Caco-2 (cell line): ENCODE data around the gene SELENOF. TPM values are rescaled to one million over a fixed set of nuclear protein-coding genes. Genes with fewer than 3 reads are reported as not detected.

Experiments used
- BruUV-seq: library from RNA; stranded (reverse); fragments of 400-500 nt; replicated peaks from 2 replicates; lab custom pipeline; 2021; lab: Mats Ljungman, UMichigan
- CTCF ChIA-PET: fragments of 300-600 bp; sonication (Branson Sonifier 250); formaldehyde crosslinking; loops from one replicate; lab custom pipeline; 2022; ENCODE audit warnings: antibody characterized with exemption; lab: Charles Lee
- POLR2A ChIA-PET: fragments of 300-600 bp; sonication (Branson Sonifier 250); formaldehyde crosslinking; loops from one replicate; lab custom pipeline; 2022; ENCODE audit warnings: antibody characterized with exemption; lab: Charles Lee
- DNase-seq, 2 experiments: peaks; one replicate each; pipeline versions ENCODE4 v3.0.0 to v3.0.0-alpha.2; 2020 to 2022
- H3K27me3 ChIP-seq: replicated peaks from 2 replicates; pipeline ENCODE4 v1.6.0; 2011; ENCODE audit warnings: low read length; ENCODE audit not compliant: control insufficient read depth, insufficient read depth
- H3K36me3 ChIP-seq: 2 replicates; pipeline ENCODE4 v1.5.1; 2011; ENCODE audit warnings: low read length; ENCODE audit not compliant: control insufficient read depth, insufficient read depth
- H3K4me1 ChIP-seq: fragments of 250-450 bp; sonication (Bioruptor Pico); 2 replicates; pipeline ENCODE4 v1.5.1; 2020; ENCODE audit warnings: mild to moderate bottlenecking
- H3K4me3 ChIP-seq: 2 replicates; pipeline ENCODE4 v1.5.1; 2011; ENCODE audit warnings: low read depth, mild to moderate bottlenecking, control low read depth, low read length
- H3K9me3 ChIP-seq: fragments of 250-450 bp; sonication (Bioruptor Pico); 2 replicates; pipeline ENCODE4 v1.5.1; 2020; ENCODE audit warnings: mild to moderate bottlenecking, moderate library complexity
- H3K27ac Mint-ChIP-seq: one replicate; pipeline ENCODE4 v1.8.0; 2022; ENCODE audit warnings: mixed read lengths; ENCODE audit not compliant: unreplicated experiment
- H3K27me3 Mint-ChIP-seq: one replicate; pipeline ENCODE4 v1.8.0; 2022; ENCODE audit warnings: mixed read lengths; ENCODE audit not compliant: insufficient read depth, unreplicated experiment
- H3K36me3 Mint-ChIP-seq: one replicate; pipeline ENCODE4 v1.8.0; 2022; ENCODE audit warnings: mild to moderate bottlenecking, mixed read lengths; ENCODE audit not compliant: insufficient read depth, unreplicated experiment
- H3K4me1 Mint-ChIP-seq: one replicate; pipeline ENCODE4 v1.8.0; 2022; ENCODE audit warnings: low read depth, mixed read lengths; ENCODE audit not compliant: unreplicated experiment
- H3K4me3 Mint-ChIP-seq: one replicate; pipeline ENCODE4 v1.8.0; 2022; ENCODE audit warnings: mild to moderate bottlenecking, moderate library complexity, mixed read lengths; ENCODE audit not compliant: unreplicated experiment
- H3K9me3 Mint-ChIP-seq: one replicate; pipeline ENCODE4 v1.8.0; 2022; ENCODE audit warnings: mixed read lengths; ENCODE audit not compliant: unreplicated experiment
- intact Hi-C: fragments of 100-400 bp; cut with micrococcal nuclease; formaldehyde crosslinking; loops from one replicate; pipeline ENCODE4 v1.10.0; 2022; ENCODE audit not compliant: unreplicated experiment
- total RNA-seq: library from RNA; stranded (reverse); gene quantifications from 2 replicates; pipeline ENCODE4 v1.2.3, GENCODE V29; 2022
- TF ChIP-seq, protein P1 (sequence below), 2 experiments: fragments of 200-600 bp in 1 of 2; IDR thresholded peaks; 1 replicate in 1 of 2; 2 replicates in 1 of 2; pipeline versions ENCODE4 v1.5.1 to v1.8.0; 2011 to 2022; ENCODE audit warnings: antibody characterized with exemption in 1 of 2, control low read depth in 1 of 2, inconsistent platforms in 1 of 2, low read depth in 1 of 2, low read length in 1 of 2, mild to moderate bottlenecking in 1 of 2, moderate library complexity in 1 of 2; ENCODE audit not compliant: insufficient read depth in 1 of 2, severe bottlenecking in 1 of 2, unreplicated experiment in 1 of 2

The SELENOF gene
- total RNA-seq, 1 experiment from 2014 or later, result 161 TPM

DNA sequence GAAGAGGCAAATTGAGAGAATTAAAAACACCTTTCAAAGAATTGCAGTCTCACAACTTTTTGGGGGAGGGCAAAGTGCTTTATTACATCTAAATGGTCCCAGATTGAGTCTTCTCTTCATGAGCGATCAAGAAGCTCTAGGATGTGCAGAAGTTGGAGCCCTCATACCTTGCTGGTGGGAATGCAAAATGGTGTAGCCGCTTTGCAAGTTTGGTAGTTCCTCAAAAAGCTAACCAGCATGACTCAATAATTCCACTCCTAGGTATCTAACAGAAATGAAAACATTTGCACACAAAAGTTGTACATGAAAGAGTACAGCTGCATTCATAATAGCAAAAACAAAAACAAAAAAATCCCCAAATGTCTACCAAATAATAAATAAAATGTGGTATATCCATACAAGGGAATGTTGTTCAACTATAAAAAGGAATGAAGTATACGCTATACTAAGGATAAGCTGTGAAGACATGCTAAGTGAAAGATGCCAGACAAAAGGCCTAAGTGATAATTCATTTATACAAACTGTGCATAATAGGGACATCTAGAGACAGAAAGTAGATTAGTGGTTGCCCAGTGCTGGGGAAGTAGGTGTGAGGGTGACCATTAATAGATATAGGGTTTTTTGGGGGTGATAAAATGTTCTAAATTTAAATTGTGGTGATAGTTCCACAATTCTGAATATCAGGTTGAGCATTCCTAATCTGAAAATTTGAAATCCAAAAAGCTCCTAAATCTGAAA, 55.2 kb downstream of the SELENOF start:
- H3K36me3 Mint-ChIP-seq, result peaks cover 16% of the 10 kb centered on the region
- CTCF ChIA-PET, result interaction anchor here (0.7 kb wide), 1 partner anchor 416 kb away, joined by 5 read pairs; no protein-coding TSS in a partner anchor

DNA sequence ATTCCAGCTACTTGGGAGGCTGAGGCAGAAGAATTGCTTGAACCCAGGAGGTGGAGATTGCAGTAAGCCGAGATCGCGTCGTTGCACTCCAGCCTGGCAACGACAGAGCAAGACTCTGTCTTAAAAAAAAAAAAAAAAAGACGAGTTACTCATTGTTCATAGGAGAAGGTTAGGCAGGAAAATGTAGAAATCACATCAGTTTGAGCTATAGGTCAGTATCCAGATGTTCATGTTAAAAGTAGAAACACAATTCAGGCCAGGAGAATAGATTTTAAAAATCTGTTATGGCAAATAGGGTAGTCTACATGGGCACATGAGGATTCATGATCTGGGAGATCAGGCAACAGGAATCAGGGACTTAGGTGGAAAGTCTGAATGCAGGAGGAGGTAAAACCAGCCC, 57.7 kb downstream of the SELENOF start:
- ChIA-PET POLR2A (no interaction called here), CTCF (no interaction called here)
- Mint-ChIP-seq H3K9me3 (no peaks in the 10 kb centered on the region), H3K36me3 (peaks cover 11% of the 10 kb centered on the region), H3K4me3 (no peak overlapping the region), H3K4me1 (peaks cover 8% of the 10 kb centered on the region), H3K27me3 (no peaks in the 10 kb centered on the region), H3K27ac (no peak overlapping the region)
- Histone ChIP-seq H3K4me1 (peaks cover 21% of the 10 kb centered on the region), H3K9me3 (no peaks in the 10 kb centered on the region), H3K27me3 (no peaks in the 10 kb centered on the region), H3K4me3 (no peak overlapping the region), H3K36me3 (no peaks in the 10 kb centered on the region)
- DNase-seq, result no peak
- TF ChIP-seq, protein P1, sequence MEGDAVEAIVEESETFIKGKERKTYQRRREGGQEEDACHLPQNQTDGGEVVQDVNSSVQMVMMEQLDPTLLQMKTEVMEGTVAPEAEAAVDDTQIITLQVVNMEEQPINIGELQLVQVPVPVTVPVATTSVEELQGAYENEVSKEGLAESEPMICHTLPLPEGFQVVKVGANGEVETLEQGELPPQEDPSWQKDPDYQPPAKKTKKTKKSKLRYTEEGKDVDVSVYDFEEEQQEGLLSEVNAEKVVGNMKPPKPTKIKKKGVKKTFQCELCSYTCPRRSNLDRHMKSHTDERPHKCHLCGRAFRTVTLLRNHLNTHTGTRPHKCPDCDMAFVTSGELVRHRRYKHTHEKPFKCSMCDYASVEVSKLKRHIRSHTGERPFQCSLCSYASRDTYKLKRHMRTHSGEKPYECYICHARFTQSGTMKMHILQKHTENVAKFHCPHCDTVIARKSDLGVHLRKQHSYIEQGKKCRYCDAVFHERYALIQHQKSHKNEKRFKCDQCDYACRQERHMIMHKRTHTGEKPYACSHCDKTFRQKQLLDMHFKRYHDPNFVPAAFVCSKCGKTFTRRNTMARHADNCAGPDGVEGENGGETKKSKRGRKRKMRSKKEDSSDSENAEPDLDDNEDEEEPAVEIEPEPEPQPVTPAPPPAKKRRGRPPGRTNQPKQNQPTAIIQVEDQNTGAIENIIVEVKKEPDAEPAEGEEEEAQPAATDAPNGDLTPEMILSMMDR (IDR thresholded peaks at IDR 0.05; ENCODE audit: insufficient read depth in 1 of 2, low read depth in 1 of 2, low read length in 1 of 2, severe bottlenecking in 1 of 2, unreplicated experiment in 1 of 2), result no peak
- intact Hi-C loops, result no loop called here
- no TSS peak for BruUV-seq

More for the DNA sequence above, 55.2 kb downstream of the SELENOF start:
- POLR2A ChIA-PET, result no interaction called here
- H3K9me3 Mint-ChIP-seq, result no peaks in the 10 kb centered on the region
- Histone ChIP-seq H3K4me1 (peaks cover 12% of the 10 kb centered on the region; the same call in 1 of the 2 replicates), H3K9me3 (no peaks in the 10 kb centered on the region), H3K36me3 (no peaks in the 10 kb centered on the region), H3K27me3 (no peaks in the 10 kb centered on the region), H3K4me3 (no peak overlapping the region)
- TF ChIP-seq, protein P1 (IDR thresholded peaks at IDR 0.05; ENCODE audit: insufficient read depth in 1 of 2, low read depth in 1 of 2, low read length in 1 of 2, severe bottlenecking in 1 of 2, unreplicated experiment in 1 of 2), result no peak
- no peaks in the 10 kb centered on the region for H3K27me3 Mint-ChIP-seq
- no peak overlapping the region for H3K4me3 Mint-ChIP-seq
- DNase-seq, result no peak
- intact Hi-C loops, result no loop called here
- no TSS peak for BruUV-seq
- H3K4me1 Mint-ChIP-seq, result peaks cover 14% of the 10 kb centered on the region
- no peak overlapping the region for H3K27ac Mint-ChIP-seq

DNA sequence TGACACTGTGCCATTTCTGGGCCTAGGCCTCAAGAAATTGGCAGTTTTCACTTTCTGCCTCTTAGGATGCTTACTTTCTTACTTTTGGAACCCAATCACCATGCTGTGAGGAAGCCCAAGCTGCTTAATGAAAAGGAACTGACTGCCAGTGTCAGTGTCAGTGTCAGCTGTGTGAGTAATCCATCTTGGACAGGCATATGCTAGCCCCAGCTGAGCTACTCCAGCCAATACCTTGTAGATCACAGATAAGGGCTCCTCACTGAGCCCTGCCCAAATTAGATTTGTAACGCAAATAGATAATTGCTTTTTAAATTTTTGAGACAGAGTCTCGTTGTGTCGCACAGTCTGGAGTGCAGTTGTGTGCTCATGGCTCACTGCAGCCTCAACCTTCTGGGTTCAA, 59.6 kb downstream of the SELENOF start:
- DNase-seq, result no peak
- H3K27ac Mint-ChIP-seq, result no peak overlapping the region
- no peak overlapping the region for H3K4me3 Mint-ChIP-seq
- CTCF ChIA-PET, result no interaction called here
- H3K9me3 ChIP-seq, result no peaks in the 10 kb centered on the region
- no peaks in the 10 kb centered on the region for H3K36me3 ChIP-seq
- POLR2A ChIA-PET, result no interaction called here
- H3K4me1 ChIP-seq, result peaks cover 9% of the 10 kb centered on the region; the same call in 1 of the 2 replicates
- H3K4me3 ChIP-seq, result no peak overlapping the region
- H3K9me3 Mint-ChIP-seq, result no peaks in the 10 kb centered on the region
- no TSS peak for BruUV-seq
- no peaks in the 10 kb centered on the region for H3K4me1 Mint-ChIP-seq
- peaks cover 8% of the 10 kb centered on the region for H3K36me3 Mint-ChIP-seq
- H3K27me3 ChIP-seq, result no peaks in the 10 kb centered on the region
- TF ChIP-seq, protein P1 (IDR thresholded peaks at IDR 0.05; ENCODE audit: insufficient read depth in 1 of 2, low read depth in 1 of 2, low read length in 1 of 2, severe bottlenecking in 1 of 2, unreplicated experiment in 1 of 2), result no peak
- intact Hi-C loops, result no loop called here
- H3K27me3 Mint-ChIP-seq, result no peaks in the 10 kb centered on the region
